Calu3 (cell line): ENCODE data around the gene MICALL2. TPM values are rescaled to one million over a fixed set of nuclear protein-coding genes. Genes with fewer than 3 reads are reported as not detected.

Experiments used
- BruUV-seq: library from RNA; stranded (reverse); fragments of 400-500 nt; replicated peaks from 2 replicates; lab custom pipeline; 2021; lab: Mats Ljungman, UMichigan
- CTCF ChIA-PET: fragments of 300-600 bp; sonication (Branson Sonifier 250); formaldehyde crosslinking; loops from one replicate; lab custom pipeline; 2022; ENCODE audit warnings: antibody characterized with exemption; lab: Charles Lee
- DNase-seq: peaks from one replicate; pipeline ENCODE4 v3.0.0; 2022
- H3K27ac Mint-ChIP-seq: one replicate; pipeline ENCODE4 v1.8.0; 2022; ENCODE audit warnings: mixed read lengths; ENCODE audit not compliant: unreplicated experiment
- H3K27me3 Mint-ChIP-seq: one replicate; pipeline ENCODE4 v1.8.0; 2022; ENCODE audit warnings: mixed read lengths; ENCODE audit not compliant: unreplicated experiment
- H3K36me3 Mint-ChIP-seq: one replicate; pipeline ENCODE4 v1.8.0; 2022; ENCODE audit warnings: mild to moderate bottlenecking, moderate library complexity, mixed read lengths; ENCODE audit not compliant: insufficient read depth, unreplicated experiment
- H3K4me1 Mint-ChIP-seq: one replicate; pipeline ENCODE4 v1.8.0; 2022; ENCODE audit warnings: mild to moderate bottlenecking, low read depth, mixed read lengths; ENCODE audit not compliant: unreplicated experiment
- H3K4me3 Mint-ChIP-seq: one replicate; pipeline ENCODE4 v1.8.0; 2022; ENCODE audit warnings: mild to moderate bottlenecking, low read depth, moderate library complexity, mixed read lengths; ENCODE audit not compliant: unreplicated experiment
- H3K9me3 Mint-ChIP-seq: one replicate; pipeline ENCODE4 v1.8.0; 2022; ENCODE audit warnings: low read depth, mixed read lengths; ENCODE audit not compliant: unreplicated experiment
- intact Hi-C: fragments of 100-400 bp; cut with micrococcal nuclease; formaldehyde crosslinking; loops from one replicate; pipeline ENCODE4 v1.10.0; 2022; ENCODE audit not compliant: unreplicated experiment
- total RNA-seq: library from RNA; stranded (reverse); gene quantifications from 2 replicates; pipeline ENCODE4 v1.2.3, GENCODE V29; 2022
- TF ChIP-seq, protein P1 (sequence below): fragments of 200-600 bp; IDR thresholded peaks from one replicate; pipeline ENCODE4 v1.8.0; 2022; ENCODE audit warnings: antibody characterized with exemption; ENCODE audit not compliant: unreplicated experiment

Gene MICALL2
- total RNA-seq, 1 experiment from 2014 or later, result 162 TPM

DNA sequence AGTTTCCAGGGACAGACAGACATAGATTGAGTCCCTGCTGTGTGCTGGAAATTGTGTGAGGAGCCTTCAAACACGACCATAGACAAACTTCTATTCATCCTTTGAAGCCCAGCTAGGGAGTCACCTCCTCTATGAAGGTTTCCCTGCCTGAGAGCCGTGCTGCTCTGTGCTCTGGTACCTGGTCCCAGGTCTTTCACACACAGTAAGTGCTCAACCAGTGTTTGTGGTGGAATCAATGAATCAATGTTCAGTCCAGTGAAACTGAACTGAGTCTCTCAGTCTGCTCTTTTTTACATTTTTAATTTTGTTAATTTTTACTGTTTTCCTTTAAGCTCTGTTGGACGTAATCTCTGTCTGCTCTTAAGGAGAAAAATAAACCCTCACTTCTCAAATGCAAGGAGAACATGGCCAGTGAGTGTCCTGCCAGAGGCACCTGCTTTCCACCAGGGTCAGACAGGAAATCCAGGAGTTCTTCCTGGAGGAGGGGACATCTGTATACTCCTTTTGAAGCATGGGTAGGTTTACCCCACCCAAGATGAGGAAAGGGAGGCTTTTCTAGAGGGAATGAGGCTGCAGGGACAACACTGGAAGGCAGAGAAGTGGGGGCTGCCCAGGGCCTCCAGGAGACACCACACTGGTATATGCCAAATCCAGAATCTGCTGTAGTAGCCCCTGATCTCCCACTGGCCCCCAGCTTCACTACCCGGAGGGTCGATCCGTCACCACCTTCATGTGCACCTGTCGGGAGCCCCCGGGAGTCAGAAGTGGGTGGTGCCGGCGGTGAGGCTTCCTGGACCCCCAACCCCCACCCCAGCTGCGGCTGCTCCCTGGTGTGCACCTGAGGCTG, 56.3 kb downstream of the MICALL2 start:
- Mint-ChIP-seq H3K27me3 (peaks cover 98% of the 10 kb centered on the region), H3K4me3 (no peak overlapping the region), H3K36me3 (no peaks in the 10 kb centered on the region), H3K4me1 (peaks cover 21% of the 10 kb centered on the region), H3K27ac (no peak overlapping the region), H3K9me3 (no peaks in the 10 kb centered on the region)
- no peak for DNase-seq
- intact Hi-C loops, result no loop called here
- BruUV-seq, result no TSS peak
- CTCF ChIA-PET, result interaction anchor here (0.7 to 1.5 kb wide), 3 partner anchors 10 to 208 kb away, joined by 3 to 5 read pairs (median 4); no protein-coding TSS in a partner anchor
- TF ChIP-seq, protein P1, sequence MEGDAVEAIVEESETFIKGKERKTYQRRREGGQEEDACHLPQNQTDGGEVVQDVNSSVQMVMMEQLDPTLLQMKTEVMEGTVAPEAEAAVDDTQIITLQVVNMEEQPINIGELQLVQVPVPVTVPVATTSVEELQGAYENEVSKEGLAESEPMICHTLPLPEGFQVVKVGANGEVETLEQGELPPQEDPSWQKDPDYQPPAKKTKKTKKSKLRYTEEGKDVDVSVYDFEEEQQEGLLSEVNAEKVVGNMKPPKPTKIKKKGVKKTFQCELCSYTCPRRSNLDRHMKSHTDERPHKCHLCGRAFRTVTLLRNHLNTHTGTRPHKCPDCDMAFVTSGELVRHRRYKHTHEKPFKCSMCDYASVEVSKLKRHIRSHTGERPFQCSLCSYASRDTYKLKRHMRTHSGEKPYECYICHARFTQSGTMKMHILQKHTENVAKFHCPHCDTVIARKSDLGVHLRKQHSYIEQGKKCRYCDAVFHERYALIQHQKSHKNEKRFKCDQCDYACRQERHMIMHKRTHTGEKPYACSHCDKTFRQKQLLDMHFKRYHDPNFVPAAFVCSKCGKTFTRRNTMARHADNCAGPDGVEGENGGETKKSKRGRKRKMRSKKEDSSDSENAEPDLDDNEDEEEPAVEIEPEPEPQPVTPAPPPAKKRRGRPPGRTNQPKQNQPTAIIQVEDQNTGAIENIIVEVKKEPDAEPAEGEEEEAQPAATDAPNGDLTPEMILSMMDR, result no peak

DNA sequence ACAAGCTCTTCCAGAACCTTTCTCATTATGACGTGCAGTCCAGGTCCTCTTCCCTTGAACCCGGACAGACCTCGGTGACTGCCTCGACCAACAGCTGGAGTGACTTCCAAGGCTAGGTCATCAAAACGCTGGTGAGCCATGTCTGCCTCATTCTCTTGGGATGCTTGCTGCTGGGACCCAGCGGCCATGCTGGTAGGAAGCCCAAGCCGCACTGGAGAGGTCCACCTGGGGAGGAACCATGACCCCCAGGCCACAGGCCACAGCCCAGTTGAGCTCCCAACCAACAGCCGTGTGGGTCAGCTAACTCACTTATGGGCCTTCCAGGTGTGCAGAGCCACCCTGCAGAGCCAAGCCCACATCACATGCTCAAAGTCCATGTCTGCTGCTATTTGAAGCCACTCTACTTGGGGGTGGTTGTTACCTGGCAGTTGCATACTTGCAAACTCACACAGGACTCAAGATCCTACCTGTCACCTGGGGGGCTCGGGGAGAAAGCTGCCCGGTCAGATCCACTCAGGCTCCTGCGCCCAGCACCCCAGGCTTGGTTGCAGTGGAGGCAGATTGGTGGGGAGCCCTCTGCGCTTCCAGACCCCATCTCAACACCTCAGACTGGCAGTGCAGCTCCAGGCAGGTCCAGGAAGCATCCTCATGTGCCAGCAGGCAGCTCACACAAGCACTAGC, 57.0 kb downstream of the MICALL2 start:
- no TSS peak for BruUV-seq
- CTCF ChIA-PET, result interaction anchor here (0.7 kb wide), 1 partner anchor 11 kb away, joined by 4 read pairs; no protein-coding TSS in a partner anchor
- Mint-ChIP-seq H3K9me3 (no peaks in the 10 kb centered on the region), H3K36me3 (no peaks in the 10 kb centered on the region), H3K4me3 (no peak overlapping the region), H3K27me3 (peaks cover 99% of the 10 kb centered on the region), H3K4me1 (peaks cover 21% of the 10 kb centered on the region), H3K27ac (no peak overlapping the region)
- DNase-seq, result no peak
- TF ChIP-seq, protein P1, result no peak
- intact Hi-C loops, result no loop called here

- peaks cover 21% of the 10 kb centered on the region for H3K4me1 Mint-ChIP-seq
These were observed 58.3 kb downstream of the MICALL2 start for GRCh38 chr7:1401011-1401410.

GRCh38 chr7:1400371-1400770, 58.9 kb downstream of the MICALL2 start:
- DNase-seq, result no peak
- Mint-ChIP-seq H3K27ac (no peak overlapping the region), H3K36me3 (no peaks in the 10 kb centered on the region), H3K4me1 (peaks cover 21% of the 10 kb centered on the region), H3K27me3 (peaks cover 81% of the 10 kb centered on the region), H3K4me3 (no peak overlapping the region), H3K9me3 (no peaks in the 10 kb centered on the region)
- TF ChIP-seq, protein P1, result no peak
- CTCF ChIA-PET, result interaction anchor here (0.6 kb wide), 2 partner anchors 13 to 160 kb away, joined by 5 to 6 read pairs; no protein-coding TSS in a partner anchor
- BruUV-seq, result no TSS peak
- intact Hi-C loops, result no loop called here

More at GRCh38 chr7:1401011-1401410, 58.3 kb downstream of the MICALL2 start:
- Mint-ChIP-seq H3K36me3 (no peaks in the 10 kb centered on the region), H3K4me3 (peak overlapping the region; percentile 16), H3K9me3 (no peaks in the 10 kb centered on the region), H3K27ac (no peak overlapping the region), H3K27me3 (peaks cover 87% of the 10 kb centered on the region)
- CTCF ChIA-PET, result interaction anchor here (0.6 kb wide), 2 partner anchors 84 to 160 kb away, joined by 4 to 5 read pairs; no protein-coding TSS in a partner anchor
- BruUV-seq, result no TSS peak
- peak; percentile 63 for DNase-seq
- TF ChIP-seq, protein P1, result no peak
- intact Hi-C loops, result no loop called here
